HepG2 (cell line): ENCODE data around the gene FOXA1. TPM values are rescaled to one million over a fixed set of nuclear protein-coding genes. Genes with fewer than 3 reads are reported as not detected.
A peak's percentile ranks its signal among the peaks of the same experiment; 100 is the strongest.

ENCODE experiments used
- ATM ChIP-seq: fragments of 450-650 bp; IDR thresholded peaks from 2 replicates; pipeline ENCODE4 v1.7.1; 2017; ENCODE audit warnings: mild to moderate bottlenecking, borderline replicate concordance
- CHCHD3 ChIP-seq: sonication (generic); formaldehyde crosslinking; IDR thresholded peaks from 2 replicates; pipeline ENCODE4 v1.8.0; 2022; ENCODE audit warnings: mild to moderate bottlenecking, missing genetic modification reagents, moderate library complexity
- CHD4 ChIP-seq: fragments of 200-600 bp; sonication (generic); IDR thresholded peaks from 2 replicates; pipeline ENCODE4 v1.7.0; 2017; ENCODE audit warnings: mild to moderate bottlenecking, low read length, borderline replicate concordance
- FOSL2 ChIP-seq: sonication (generic); formaldehyde crosslinking; IDR thresholded peaks from 2 replicates; pipeline ENCODE4 v1.4.0; 2020; ENCODE audit warnings: missing genetic modification reagents
- MEF2D ChIP-seq: sonication (generic); formaldehyde crosslinking; IDR thresholded peaks from 2 replicates; pipeline ENCODE4 v1.5.1; 2020; ENCODE audit warnings: mild to moderate bottlenecking, missing genetic modification reagents
- MTERF4 ChIP-seq: sonication (generic); formaldehyde crosslinking; IDR thresholded peaks from 2 replicates; pipeline ENCODE4 v1.8.0; 2023; ENCODE audit warnings: mild to moderate bottlenecking, missing genetic modification reagents
- NFE2L1 ChIP-seq: sonication (generic); formaldehyde crosslinking; IDR thresholded peaks from 2 replicates; pipeline ENCODE4 v1.4.0; 2020; ENCODE audit warnings: missing genetic modification reagents, mild to moderate bottlenecking, borderline replicate concordance
- PHB2 ChIP-seq: fragments of 450-650 bp; IDR thresholded peaks from 2 replicates; pipeline ENCODE4 v1.6.1; 2018; ENCODE audit not compliant: partially characterized antibody
- RFX3 ChIP-seq: IDR thresholded peaks from 2 replicates; pipeline ENCODE4 v1.6.1; 2016; ENCODE audit warnings: missing biosample characterization, missing genetic modification reagents
- RNF219 ChIP-seq: sonication (generic); formaldehyde crosslinking; IDR thresholded peaks from 2 replicates; pipeline ENCODE4 v1.5.0; 2020; ENCODE audit warnings: mild to moderate bottlenecking, missing genetic modification reagents
- SOX13 ChIP-seq, 3 experiments: fragments of 450-650 bp in 1 of 3; sonication (generic) in 1 of 3; formaldehyde crosslinking in 1 of 3; IDR thresholded peaks in 2 of 3; conservative IDR thresholded peaks in 1 of 3; 2 replicates each; pipeline versions ENCODE4 v1.5.0 to v1.6.1; 2016 to 2020; ENCODE audit warnings: antibody characterized with exemption in 1 of 3, mild to moderate bottlenecking in 1 of 3, missing compliant biosample characterization in 1 of 3, missing genetic modification reagents in 1 of 3, moderate library complexity in 1 of 3
- SSRP1 ChIP-seq: IDR thresholded peaks from 2 replicates; pipeline ENCODE4 v1.6.1; 2016; ENCODE audit warnings: control low read depth
- STAT5B ChIP-seq: sonication (generic); formaldehyde crosslinking; IDR thresholded peaks from 2 replicates; pipeline ENCODE4 v1.4.0; 2020; ENCODE audit warnings: missing genetic modification reagents
- TOE1 ChIP-seq: sonication (generic); formaldehyde crosslinking; IDR thresholded peaks from 2 replicates; pipeline ENCODE4 v1.4.0; 2020; ENCODE audit warnings: mild to moderate bottlenecking, missing genetic modification reagents
- YEATS2 ChIP-seq: sonication (generic); formaldehyde crosslinking; IDR thresholded peaks from 2 replicates; pipeline ENCODE4 v1.4.0; 2020; ENCODE audit warnings: missing genetic modification reagents, borderline replicate concordance
- ZNF232 ChIP-seq: sonication (generic); formaldehyde crosslinking; IDR thresholded peaks from 2 replicates; pipeline ENCODE4 v1.4.0; 2020; ENCODE audit warnings: missing genetic modification reagents, borderline replicate concordance
- ZNF761 ChIP-seq: sonication (generic); formaldehyde crosslinking; conservative IDR thresholded peaks from 2 replicates; pipeline ENCODE4 v1.4.0; 2020; ENCODE audit warnings: mild to moderate bottlenecking, missing genetic modification reagents
- ZNF816 ChIP-seq: sonication (generic); formaldehyde crosslinking; IDR thresholded peaks from 2 replicates; pipeline ENCODE4 v1.8.0; 2022; ENCODE audit warnings: missing genetic modification reagents, mild to moderate bottlenecking, borderline replicate concordance
- polyA plus RNA-seq, 8 experiments: library from polyadenylated mRNA; depleted of rRNA in 3 of 8; stranded (reverse) in 7 of 8; unstranded in 1 of 8; fragments of >200 nt; fragmentation: Illumina TruSeq in 4 of 8; extraction: Trizol in 4 of 8; gene quantifications; 2 replicates each; pipeline versions ENCODE4 v1.2.1 to v1.2.3, GENCODE V29; 2011 to 2016; ENCODE audit warnings: low read depth in 4 of 8, missing spikeins in 1 of 8, mixed read lengths in 1 of 8; ENCODE audit not compliant: insufficient read depth in 1 of 8
- total RNA-seq, 5 experiments: library from RNA; depleted of rRNA; stranded (reverse); fragments of >200 nt; fragmentation: Illumina TruSeq; extraction: Trizol; gene quantifications; 2 replicates each; pipeline ENCODE4 v1.2.3, GENCODE V29; 2016; ENCODE audit warnings: low read depth in 1 of 5
- TF ChIP-seq, protein P1 (sequence below): sonication (generic); formaldehyde crosslinking; IDR thresholded peaks from 2 replicates; pipeline ENCODE4 v1.4.0; 2020; ENCODE audit warnings: mild to moderate bottlenecking, low read depth, missing genetic modification reagents
- TF ChIP-seq, protein P2 (sequence below): sonication (generic); formaldehyde crosslinking; IDR thresholded peaks from 2 replicates; pipeline ENCODE4 v1.5.0; 2020; ENCODE audit warnings: missing genetic modification reagents
- TF ChIP-seq, protein P3 (sequence below): sonication (generic); formaldehyde crosslinking; IDR thresholded peaks from 2 replicates; pipeline ENCODE4 v1.4.0; 2020; ENCODE audit warnings: missing genetic modification reagents, borderline replicate concordance

The FOXA1 gene
- total and polyA plus RNA-seq, 2 of the 13 experiments (the other 11 are each of a cell fraction or from before 2014, with no cell fraction given), result 43.4 to 58.6 TPM

- TF ChIP-seq ZNF232 (CRISPR knock-in tag), result no peak
- peak; percentile 82; the same call in 1 of the 2 replicates for TF ChIP-seq ZNF816
- TF ChIP-seq, protein P1, sequence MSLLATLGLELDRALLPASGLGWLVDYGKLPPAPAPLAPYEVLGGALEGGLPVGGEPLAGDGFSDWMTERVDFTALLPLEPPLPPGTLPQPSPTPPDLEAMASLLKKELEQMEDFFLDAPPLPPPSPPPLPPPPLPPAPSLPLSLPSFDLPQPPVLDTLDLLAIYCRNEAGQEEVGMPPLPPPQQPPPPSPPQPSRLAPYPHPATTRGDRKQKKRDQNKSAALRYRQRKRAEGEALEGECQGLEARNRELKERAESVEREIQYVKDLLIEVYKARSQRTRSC (CRISPR knock-in tag), result no peak
- TF ChIP-seq, protein P2, sequence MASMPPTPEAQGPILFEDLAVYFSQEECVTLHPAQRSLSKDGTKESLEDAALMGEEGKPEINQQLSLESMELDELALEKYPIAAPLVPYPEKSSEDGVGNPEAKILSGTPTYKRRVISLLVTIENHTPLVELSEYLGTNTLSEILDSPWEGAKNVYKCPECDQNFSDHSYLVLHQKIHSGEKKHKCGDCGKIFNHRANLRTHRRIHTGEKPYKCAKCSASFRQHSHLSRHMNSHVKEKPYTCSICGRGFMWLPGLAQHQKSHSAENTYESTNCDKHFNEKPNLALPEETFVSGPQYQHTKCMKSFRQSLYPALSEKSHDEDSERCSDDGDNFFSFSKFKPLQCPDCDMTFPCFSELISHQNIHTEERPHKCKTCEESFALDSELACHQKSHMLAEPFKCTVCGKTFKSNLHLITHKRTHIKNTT (CRISPR knock-in tag), result no peak
- TF ChIP-seq NFE2L1 (CRISPR knock-in tag), result no peak
- TF ChIP-seq PHB2, result no peak
- TF ChIP-seq TOE1 (CRISPR knock-in tag), result peak; percentile 78; the same call in 1 of the 2 replicates
- no peak for TF ChIP-seq ATM
- TF ChIP-seq CHCHD3 (CRISPR knock-in tag), result no peak
- peak; percentile 64; the same call in 1 of the 2 replicates for TF ChIP-seq STAT5B (CRISPR knock-in tag)
- peak; percentile 84 for TF ChIP-seq RNF219 (CRISPR knock-in tag)
- TF ChIP-seq, protein P3, sequence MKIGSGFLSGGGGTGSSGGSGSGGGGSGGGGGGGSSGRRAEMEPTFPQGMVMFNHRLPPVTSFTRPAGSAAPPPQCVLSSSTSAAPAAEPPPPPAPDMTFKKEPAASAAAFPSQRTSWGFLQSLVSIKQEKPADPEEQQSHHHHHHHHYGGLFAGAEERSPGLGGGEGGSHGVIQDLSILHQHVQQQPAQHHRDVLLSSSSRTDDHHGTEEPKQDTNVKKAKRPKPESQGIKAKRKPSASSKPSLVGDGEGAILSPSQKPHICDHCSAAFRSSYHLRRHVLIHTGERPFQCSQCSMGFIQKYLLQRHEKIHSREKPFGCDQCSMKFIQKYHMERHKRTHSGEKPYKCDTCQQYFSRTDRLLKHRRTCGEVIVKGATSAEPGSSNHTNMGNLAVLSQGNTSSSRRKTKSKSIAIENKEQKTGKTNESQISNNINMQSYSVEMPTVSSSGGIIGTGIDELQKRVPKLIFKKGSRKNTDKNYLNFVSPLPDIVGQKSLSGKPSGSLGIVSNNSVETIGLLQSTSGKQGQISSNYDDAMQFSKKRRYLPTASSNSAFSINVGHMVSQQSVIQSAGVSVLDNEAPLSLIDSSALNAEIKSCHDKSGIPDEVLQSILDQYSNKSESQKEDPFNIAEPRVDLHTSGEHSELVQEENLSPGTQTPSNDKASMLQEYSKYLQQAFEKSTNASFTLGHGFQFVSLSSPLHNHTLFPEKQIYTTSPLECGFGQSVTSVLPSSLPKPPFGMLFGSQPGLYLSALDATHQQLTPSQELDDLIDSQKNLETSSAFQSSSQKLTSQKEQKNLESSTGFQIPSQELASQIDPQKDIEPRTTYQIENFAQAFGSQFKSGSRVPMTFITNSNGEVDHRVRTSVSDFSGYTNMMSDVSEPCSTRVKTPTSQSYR (CRISPR knock-in tag), result peak; percentile 79; the same call in 1 of the 2 replicates
- peak; percentile 92 for TF ChIP-seq SOX13 (IDR thresholded peaks at IDR 0.05)
- TF ChIP-seq SOX13 (CRISPR knock-in tag; conservative IDR thresholded peaks at IDR 0.05 in 1 of 2, IDR thresholded peaks at IDR 0.05 in 1 of 2), result peak; percentile 65 to 95; a peak in 3 of 4 replicates
- TF ChIP-seq CHD4, result peak; percentile 97
- TF ChIP-seq ZNF761, result no peak; the same call in 1 of the 2 replicates
- peak; percentile 90 for TF ChIP-seq FOSL2 (CRISPR knock-in tag)
- TF ChIP-seq MEF2D (CRISPR knock-in tag), result peak; percentile 97
- no peak for TF ChIP-seq MTERF4 (CRISPR knock-in tag)
- peak; percentile 70; the same call in 1 of the 2 replicates for TF ChIP-seq YEATS2 (CRISPR knock-in tag)
- no peak; the same call in 1 of the 2 replicates for TF ChIP-seq RFX3
- TF ChIP-seq SSRP1 (CRISPR knock-in tag), result no peak; the same call in 1 of the 2 replicates
Observed at GRCh38 chr14:37546621-37547447, 48.2 kb downstream of the FOXA1 start (continued).
